ENCODE results near the gene KIAA1328.

DNA sequence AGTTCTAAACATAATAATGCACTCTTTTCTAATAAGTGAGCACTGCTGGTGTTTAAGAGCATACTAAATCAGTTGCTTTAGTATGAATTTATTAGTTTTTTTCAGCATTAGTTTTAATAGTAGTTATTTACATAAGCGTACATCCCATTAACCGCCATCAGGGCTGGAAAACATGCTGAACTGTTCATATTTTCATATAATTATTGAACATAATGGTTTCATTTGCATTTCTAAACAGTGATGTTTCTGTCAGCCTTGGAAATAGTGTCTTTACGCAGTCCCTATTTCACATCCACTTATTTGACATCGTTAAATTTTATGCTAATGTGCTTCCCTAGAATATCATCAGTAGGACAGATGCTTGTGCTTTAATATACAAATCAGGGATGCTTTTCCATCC lies 71.5 kb downstream of the KIAA1328 start:
- TF ChIP-seq EZH2 (IDR thresholded peaks at IDR 0.05; ENCODE audit: borderline replicate concordance, low read length): no peak
- TF ChIP-seq, protein P1, sequence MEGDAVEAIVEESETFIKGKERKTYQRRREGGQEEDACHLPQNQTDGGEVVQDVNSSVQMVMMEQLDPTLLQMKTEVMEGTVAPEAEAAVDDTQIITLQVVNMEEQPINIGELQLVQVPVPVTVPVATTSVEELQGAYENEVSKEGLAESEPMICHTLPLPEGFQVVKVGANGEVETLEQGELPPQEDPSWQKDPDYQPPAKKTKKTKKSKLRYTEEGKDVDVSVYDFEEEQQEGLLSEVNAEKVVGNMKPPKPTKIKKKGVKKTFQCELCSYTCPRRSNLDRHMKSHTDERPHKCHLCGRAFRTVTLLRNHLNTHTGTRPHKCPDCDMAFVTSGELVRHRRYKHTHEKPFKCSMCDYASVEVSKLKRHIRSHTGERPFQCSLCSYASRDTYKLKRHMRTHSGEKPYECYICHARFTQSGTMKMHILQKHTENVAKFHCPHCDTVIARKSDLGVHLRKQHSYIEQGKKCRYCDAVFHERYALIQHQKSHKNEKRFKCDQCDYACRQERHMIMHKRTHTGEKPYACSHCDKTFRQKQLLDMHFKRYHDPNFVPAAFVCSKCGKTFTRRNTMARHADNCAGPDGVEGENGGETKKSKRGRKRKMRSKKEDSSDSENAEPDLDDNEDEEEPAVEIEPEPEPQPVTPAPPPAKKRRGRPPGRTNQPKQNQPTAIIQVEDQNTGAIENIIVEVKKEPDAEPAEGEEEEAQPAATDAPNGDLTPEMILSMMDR (conservative IDR thresholded peaks at IDR 0.05 in 1 of 2, IDR thresholded peaks at IDR 0.05 in 1 of 2; ENCODE audit: extremely low read depth in 1 of 2, insufficient read depth in 1 of 2, low read depth in 1 of 2, low read length in 2 of 2): no peak

All from mammary epithelial cell (primary cell).